Body of pancreas (tissue), 4 donors: Measurements from ENCODE around the gene IDH3G. TPM values are rescaled to one million over a fixed set of nuclear protein-coding genes. Genes with fewer than 3 reads are reported as not detected.

Experiments used
- ATAC-seq: fragments of 150-250 bp; one replicate; pipeline ENCODE4 v1.9.1; 2016
- DNase-seq, 4 donors: peaks; one replicate each; pipeline ENCODE4 v3.0.0-alpha.2; 2019
- H3K27ac ChIP-seq, 4 donors: fragments of 200-600 bp; sonication (generic); 1 replicate in 3 of 4; 2 replicates in 1 of 4; pipeline versions ENCODE4 v1.5.1 to v1.6.1; 2016 to 2019; ENCODE audit warnings: mild to moderate bottlenecking in 1 of 4, mixed read lengths in 1 of 4, moderate library complexity in 1 of 4
- H3K27me3 ChIP-seq, 2 donors: fragments of 200-600 bp; sonication (generic); one replicate each; pipeline ENCODE4 v1.6.0; 2016; ENCODE audit warnings: mild to moderate bottlenecking in 1 of 2
- H3K36me3 ChIP-seq, 2 donors: fragments of 200-600 bp; sonication (generic); replicated peaks in 1 of 2; 2 replicates each; pipeline ENCODE4 v1.5.1; 2016; ENCODE audit warnings: low read depth in 2 of 2; ENCODE audit not compliant: insufficient read depth in 1 of 2
- H3K4me1 ChIP-seq: fragments of 200-600 bp; sonication (generic); one replicate; pipeline ENCODE4 v1.6.0; 2016
- H3K4me3 ChIP-seq, 2 donors: fragments of 200-600 bp; sonication (generic); 1 replicate in 1 of 2; 2 replicates in 1 of 2; pipeline ENCODE4 v1.5.1; 2016 to 2019
- H3K9me3 ChIP-seq, 3 donors: fragments of 200-600 bp; sonication (generic); 1 replicate in 2 of 3; 2 replicates in 1 of 3; pipeline ENCODE4 v1.5.1; 2016
- CTCF ChIP-seq, 7 experiments: fragments of 450-650 bp in 4 of 7; fragments of 200-600 bp in 3 of 7; sonication (generic) in 3 of 7; IDR thresholded peaks; one replicate each; pipeline ENCODE4 v1.5.1; 2016 to 2019; ENCODE audit warnings: antibody characterized with exemption in 7 of 7
- POLR2A ChIP-seq, 3 donors: fragments of 450-650 bp; IDR thresholded peaks; one replicate each; pipeline ENCODE4 v1.6.1; 2016; ENCODE audit warnings: antibody characterized with exemption in 3 of 3, mild to moderate bottlenecking in 2 of 3
- WGBS, 2 donors: methylation state at CpG; one replicate each; pipeline ENCODE4 v1.1.5; 2017; 5-methylcytosine and 5-hydroxymethylcytosine counted together
- intact Hi-C: fragments of 100-400 bp; cut with DNase I; formaldehyde crosslinking; loops from one replicate; pipeline ENCODE4 v1.15.1; 2023
- total RNA-seq, 2 donors: library from RNA; depleted of rRNA; stranded (reverse); fragments of >200 nt; gene quantifications; one replicate each; pipeline ENCODE4 v1.1.0, GENCODE V29; 2016

IDH3G gene
- total RNA-seq, 2 donors from 2014 or later: 25.2 to 27.7 TPM

- TF ChIP-seq CTCF (IDR thresholded peaks at IDR 0.05): no peak
- no peak for TF ChIP-seq POLR2A (IDR thresholded peaks at IDR 0.05)
- Histone ChIP-seq H3K9me3 (no peaks in the 10 kb centered on the region), H3K4me3 (no peak overlapping the region), H3K4me1 (peaks cover 9% of the 10 kb centered on the region), H3K27me3 (no peaks in the 10 kb centered on the region), H3K36me3 (no peaks in the 10 kb centered on the region), H3K27ac (no peak overlapping the region)
- DNase-seq: peak in 1 of 4 donors; percentile 9
- no peak for ATAC-seq
- WGBS, 2 donors: 61 to 87% methylated on average over 21 to 25 of the region's 25 CpGs
- intact Hi-C loops: no loop called here
Observed at GRCh38 chrX:153816831-153817690, 22.9 kb upstream of the IDH3G start.

- no peak overlapping the region for H3K4me3 ChIP-seq
- DNase-seq: peak in 1 of 4 donors; percentile 7
- H3K4me1 ChIP-seq: peaks cover 9% of the 10 kb centered on the region
- no peak overlapping the region for H3K27ac ChIP-seq
- intact Hi-C loops: no loop called here
- H3K36me3 ChIP-seq: no peaks in the 10 kb centered on the region
- H3K27me3 ChIP-seq: no peaks in the 10 kb centered on the region
- TF ChIP-seq POLR2A (IDR thresholded peaks at IDR 0.05) (no peak), CTCF (IDR thresholded peaks at IDR 0.05) (no peak)
- no peak for ATAC-seq
- 66 to 79% methylated on average over 10 to 18 of the region's 19 CpGs for WGBS, 2 donors
- no peaks in the 10 kb centered on the region for H3K9me3 ChIP-seq
Observed at GRCh38 chrX:153814591-153815315, 20.6 kb upstream of the IDH3G start.

GRCh38 chrX:153813161-153813560 is 19.0 kb upstream of the IDH3G start:
- Histone ChIP-seq H3K4me3 (no peak overlapping the region), H3K27me3 (no peaks in the 10 kb centered on the region), H3K4me1 (no peaks in the 10 kb centered on the region), H3K27ac (no peak overlapping the region), H3K36me3 (no peaks in the 10 kb centered on the region), H3K9me3 (no peaks in the 10 kb centered on the region)
- ATAC-seq: no peak
- TF ChIP-seq CTCF (IDR thresholded peaks at IDR 0.05) (no peak), POLR2A (IDR thresholded peaks at IDR 0.05) (no peak)
- intact Hi-C loops: no loop called here
- no peak for DNase-seq
- 77 to 82% methylated on average over 3 to 5 of the region's 5 CpGs for WGBS, 2 donors

- ATAC-seq: no peak
- TF ChIP-seq POLR2A (IDR thresholded peaks at IDR 0.05): no peak
- TF ChIP-seq CTCF (IDR thresholded peaks at IDR 0.05): no peak
- H3K4me1 ChIP-seq: no peaks in the 10 kb centered on the region
- H3K36me3 ChIP-seq: no peaks in the 10 kb centered on the region
- H3K27ac ChIP-seq: no peak overlapping the region
- intact Hi-C loops: no loop called here
- DNase-seq: no peak
- H3K27me3 ChIP-seq: no peaks in the 10 kb centered on the region
- 15 to 38% methylated on average over 8 to 14 of the region's 14 CpGs for WGBS, 2 donors
- no peak overlapping the region for H3K4me3 ChIP-seq
- H3K9me3 ChIP-seq: no peaks in the 10 kb centered on the region
Observed at GRCh38 chrX:153812220-153812619, 18.0 kb upstream of the IDH3G start.
